Measurements from ENCODE around the gene FNBP1. TPM values are rescaled to one million over a fixed set of nuclear protein-coding genes. Genes with fewer than 3 reads are reported as not detected.

Gene FNBP1
- total and polyA plus RNA-seq, 2 of the 8 experiments (the other 6 are each of a cell fraction or from before 2014, with no cell fraction given): 7.2 to 40.9 TPM

DNA sequence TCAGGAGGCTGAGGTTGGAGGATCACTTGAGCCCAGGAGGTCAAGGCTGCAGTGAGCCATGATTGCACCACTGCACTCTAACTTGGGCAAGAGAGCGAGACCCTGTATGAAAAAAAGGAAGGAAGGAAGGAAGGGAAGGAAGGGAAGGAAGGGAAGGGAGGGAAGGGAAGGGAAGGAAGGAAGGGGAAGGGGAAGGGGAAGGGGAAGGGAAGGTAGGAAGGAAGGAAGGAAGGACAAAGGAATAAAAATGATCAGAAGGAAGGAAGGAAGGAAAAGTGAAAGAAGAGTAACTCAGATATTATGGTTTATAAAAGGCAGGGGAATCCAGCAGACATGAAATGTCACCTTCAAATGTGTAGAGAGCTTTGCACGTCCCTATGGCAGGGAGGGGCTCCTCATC, 143.4 kb downstream of the FNBP1 start:
- Histone ChIP-seq H4K8ac (ENCODE audit: extremely low read depth, insufficient read depth, low read length) (no peak overlapping the region), H2AK5ac (ENCODE audit: low read depth, low read length) (no peak overlapping the region), H3K14ac (ENCODE audit: insufficient read length) (no peak overlapping the region), H3K4me2 (ENCODE audit: insufficient read depth in 1 of 2, low read depth in 2 of 2, low read length in 2 of 2) (no peak overlapping the region), H3K4ac (replicated peaks; ENCODE audit: insufficient read length, low read depth, low read length) (no peak overlapping the region), H2BK120ac (replicated peaks; ENCODE audit: low read depth, low read length) (no peak overlapping the region), H3K79me1 (ENCODE audit: low read depth, low read length) (no peaks in the 10 kb centered on the region), H3K27ac (ENCODE audit: low read depth, low read length) (no peak overlapping the region), H3K9ac (replicated peaks in 1 of 4; ENCODE audit: extremely low read depth in 1 of 4, low read depth in 3 of 4, low read length in 3 of 4) (no peak overlapping the region), H4K5ac (ENCODE audit: insufficient read length, low read depth, low read length) (no peak overlapping the region), H2BK20ac (ENCODE audit: low read length) (no peak overlapping the region), H3K79me2 (ENCODE audit: control insufficient read depth in 1 of 2, insufficient read depth in 2 of 2, low read length in 2 of 2) (no peaks in the 10 kb centered on the region), H3K23me2 (ENCODE audit: low read depth, low read length) (no peaks in the 10 kb centered on the region), H3K4me1 (replicated peaks in 1 of 4; ENCODE audit: control insufficient read depth in 3 of 4, insufficient read depth in 4 of 4, low read length in 3 of 4) (peaks cover 0 to 2% (median 0%) of the 10 kb centered on the region in 4 experiments; a peak in 1 of 7 replicates), H2BK5ac (ENCODE audit: low read depth, low read length) (no peak overlapping the region), H3K56ac (replicated peaks; ENCODE audit: insufficient read length, low read depth, low read length) (no peak overlapping the region), H2BK12ac (ENCODE audit: low read depth, low read length) (no peak overlapping the region), H2AFZ (ENCODE audit: low read length) (no peak overlapping the region), H4K91ac (replicated peaks; ENCODE audit: insufficient read length, low read length) (no peak overlapping the region), H3K9me3 (ENCODE audit: insufficient read depth in 2 of 2, low read depth in 1 of 2, low read length in 1 of 2) (no peaks in the 10 kb centered on the region), H2BK15ac (ENCODE audit: low read length) (no peak overlapping the region), H3K18ac (ENCODE audit: extremely low read depth, low read length) (no peak overlapping the region), H3K27me3 (replicated peaks in 1 of 4; ENCODE audit: control insufficient read depth in 3 of 4, extremely low read depth in 1 of 4, insufficient read depth in 3 of 4, low read length in 3 of 4) (no peaks in the 10 kb centered on the region), H3K36me3 (ENCODE audit: control insufficient read depth in 2 of 4, insufficient read depth in 4 of 4, low read length in 3 of 4) (peaks cover 0 to 16% (median 2%) of the 10 kb centered on the region in 4 experiments; a peak in 6 of 8 replicates), H3K4me3 (ENCODE audit: extremely low read depth in 1 of 4, insufficient read depth in 2 of 4, low read depth in 3 of 4, low read length in 4 of 4) (no peak overlapping the region), H3K23ac (ENCODE audit: insufficient read length) (no peak overlapping the region), H4K20me1 (replicated peaks in 1 of 2; ENCODE audit: control insufficient read depth in 1 of 2, insufficient read depth in 2 of 2, low read length in 2 of 2) (peaks cover 0 to 2% of the 10 kb centered on the region in 2 experiments)
- ChIA-PET POLR2A (ENCODE audit: partially characterized antibody) (interaction anchor here (0.8 kb wide), 1 partner anchor 29 kb away, joined by 3 read pairs; no protein-coding TSS in a partner anchor), CTCF (ENCODE audit: partially characterized antibody) (interaction anchor here (0.6 to 2.5 kb wide), 2 partner anchors 13 to 68 kb away, joined by 3 to 6 read pairs; no protein-coding TSS in a partner anchor)
- FAIRE-seq (no peak), DNase-seq (ENCODE audit: low read depth in 1 of 2, low spot score in 2 of 2) (no peak)
- 64% methylated on average over 1 of the region's 2 CpGs; no CpG with 5 or more reads in 1 of the 2 experiments for WGBS, 2 experiments (ENCODE audit: extremely low coverage in 1 of 2, insufficient coverage in 1 of 2, insufficient read length in 1 of 2, insufficient replicate concordance in 2 of 2, low coverage in 1 of 2, low lambda C conversion rate in 2 of 2, missing lambda C conversion rate in 1 of 2)
- TF ChIP-seq SIX5 (IDR thresholded peaks at IDR 0.05; ENCODE audit: low read depth, low read length): no peak
- no peak for TF ChIP-seq EP300 (IDR thresholded peaks at IDR 0.05; ENCODE audit: borderline replicate concordance in 1 of 2, low read depth in 2 of 2, low read length in 2 of 2)
